Stimulated activated CD8-positive, alpha-beta memory T cell treated with anti-CD3 and anti-CD28 coated beads, Interleukin-15, amount 100 ng/mL, for 4 hours (primary cell): Measurements from ENCODE around the gene CAND2.
A peak's percentile ranks its signal among the peaks of the same experiment; 100 is the strongest.

Experiments used
- DNase-seq, 2 donors: peaks; one replicate each; pipeline ENCODE4 v3.0.0-alpha.2; 2020; ENCODE audit warnings: low read depth in 2 of 2

Gene CAND2

DNA sequence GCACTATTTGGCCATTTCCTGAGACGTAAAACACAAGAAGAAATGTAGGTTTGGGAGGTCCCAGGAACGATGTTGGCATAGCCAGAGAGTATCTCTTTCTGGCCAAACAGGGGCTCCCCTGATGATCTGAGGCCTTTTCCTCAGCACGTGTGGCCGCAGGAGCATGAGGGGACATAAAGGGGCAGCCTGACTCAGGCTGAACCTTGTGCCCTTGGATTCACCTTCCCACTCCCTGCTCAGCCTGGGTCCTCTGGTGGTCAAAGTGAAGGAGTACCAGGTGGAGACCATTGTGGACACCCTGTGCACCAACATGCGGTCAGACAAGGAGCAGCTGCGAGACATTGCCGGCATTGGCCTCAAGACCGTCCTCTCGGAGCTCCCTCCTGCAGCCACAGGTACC is 10.6 kb downstream of the CAND2 start:
- DNase-seq: no peak

DNA sequence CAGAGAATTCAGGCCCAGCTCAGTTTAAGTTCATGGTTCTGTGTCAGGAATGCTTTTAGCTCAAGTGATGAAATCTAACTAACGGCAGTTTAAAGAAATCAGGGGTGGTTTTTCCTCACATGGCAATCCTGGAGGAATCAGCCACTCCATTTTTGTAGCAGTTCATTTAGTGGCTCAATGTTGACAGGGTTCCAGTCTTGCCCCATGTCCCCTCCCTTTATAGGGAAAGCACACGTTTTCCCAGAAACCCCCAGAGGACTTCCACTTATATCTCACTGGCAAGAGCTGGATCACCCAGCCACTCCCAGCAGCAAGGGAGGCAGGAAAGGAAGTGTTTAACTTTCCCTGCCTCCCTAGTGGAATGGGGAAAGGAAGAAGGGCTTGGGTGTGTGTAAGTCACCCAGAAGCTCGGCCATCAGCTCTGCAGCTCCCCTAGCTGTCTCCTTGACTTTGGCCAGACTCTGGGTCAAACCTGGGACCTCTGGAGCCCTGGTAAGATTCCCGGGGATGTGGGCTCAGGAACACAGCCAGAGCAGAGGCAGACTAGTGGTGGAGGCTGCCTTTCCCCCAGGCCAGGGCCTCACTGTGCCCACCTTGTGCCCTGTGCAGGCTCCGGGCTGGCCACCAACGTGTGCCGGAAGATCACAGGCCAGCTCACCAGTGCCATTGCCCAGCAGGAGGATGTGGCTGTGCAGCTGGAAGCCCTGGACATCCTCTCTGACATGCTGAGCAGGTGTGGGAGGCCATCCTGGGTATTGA is 11.3 kb downstream of the CAND2 start:
- no peak for DNase-seq

DNA sequence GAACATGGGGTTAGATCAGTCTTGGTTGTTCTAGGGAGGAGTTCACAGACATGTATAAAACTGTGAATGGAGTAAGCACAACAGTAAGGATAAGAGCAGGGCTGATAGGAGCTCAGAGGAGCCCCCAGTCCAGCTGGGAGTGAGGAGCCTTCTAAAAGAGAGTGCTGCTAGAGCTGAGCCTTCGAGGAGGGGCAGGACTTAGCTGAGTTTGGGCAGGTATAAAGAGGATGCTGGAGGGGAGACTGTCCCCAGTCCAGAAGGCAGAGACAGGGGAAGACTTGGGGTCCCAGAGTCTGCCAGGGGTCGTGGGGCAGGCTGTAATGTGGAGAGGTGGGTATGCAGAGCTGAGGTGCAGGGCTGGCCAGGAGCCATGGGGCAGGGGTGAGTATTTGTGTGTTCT is 12.1 kb downstream of the CAND2 start:
- no peak for DNase-seq

DNA sequence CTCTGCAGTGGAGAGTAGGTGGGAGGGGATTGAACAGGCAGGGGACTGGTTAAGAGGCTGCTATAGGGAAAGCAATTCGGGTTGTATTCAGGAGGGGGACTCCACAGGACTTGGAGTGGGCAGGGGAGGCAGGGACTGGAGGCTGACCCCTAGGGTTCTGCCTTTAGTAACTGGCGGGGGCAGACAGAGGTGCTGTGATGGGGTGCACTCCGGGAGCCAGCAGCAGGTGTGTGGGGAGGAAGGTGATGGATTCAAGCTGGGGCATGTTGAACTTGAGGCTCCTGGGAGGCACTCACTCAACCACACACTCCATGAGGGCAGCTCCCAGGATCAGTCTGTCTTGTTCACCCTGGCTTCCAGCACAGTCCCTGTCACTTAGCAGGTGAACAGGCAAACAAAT is 12.5 kb downstream of the CAND2 start:
- DNase-seq: no peak

DNA sequence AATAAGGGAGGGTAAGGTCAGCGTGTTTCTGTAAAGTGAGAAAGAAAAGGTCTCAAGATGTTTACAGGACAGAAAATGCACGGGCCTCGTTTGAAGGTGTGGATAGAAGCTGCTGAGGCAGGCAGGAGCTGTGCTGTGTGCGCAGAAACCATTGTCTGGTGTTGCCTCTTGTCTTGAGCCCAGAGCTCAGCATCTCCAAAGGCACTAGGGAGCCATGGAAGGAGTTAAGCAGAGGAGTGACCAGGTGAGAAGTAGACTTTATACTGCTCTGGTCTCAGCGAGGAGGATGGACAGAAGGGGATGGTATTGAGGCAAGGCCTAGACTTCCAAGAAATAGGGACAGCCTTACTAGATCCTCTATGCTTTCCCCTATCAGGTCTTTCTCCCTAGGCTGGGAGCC is 13.0 kb downstream of the CAND2 start:
- no peak for DNase-seq

DNA sequence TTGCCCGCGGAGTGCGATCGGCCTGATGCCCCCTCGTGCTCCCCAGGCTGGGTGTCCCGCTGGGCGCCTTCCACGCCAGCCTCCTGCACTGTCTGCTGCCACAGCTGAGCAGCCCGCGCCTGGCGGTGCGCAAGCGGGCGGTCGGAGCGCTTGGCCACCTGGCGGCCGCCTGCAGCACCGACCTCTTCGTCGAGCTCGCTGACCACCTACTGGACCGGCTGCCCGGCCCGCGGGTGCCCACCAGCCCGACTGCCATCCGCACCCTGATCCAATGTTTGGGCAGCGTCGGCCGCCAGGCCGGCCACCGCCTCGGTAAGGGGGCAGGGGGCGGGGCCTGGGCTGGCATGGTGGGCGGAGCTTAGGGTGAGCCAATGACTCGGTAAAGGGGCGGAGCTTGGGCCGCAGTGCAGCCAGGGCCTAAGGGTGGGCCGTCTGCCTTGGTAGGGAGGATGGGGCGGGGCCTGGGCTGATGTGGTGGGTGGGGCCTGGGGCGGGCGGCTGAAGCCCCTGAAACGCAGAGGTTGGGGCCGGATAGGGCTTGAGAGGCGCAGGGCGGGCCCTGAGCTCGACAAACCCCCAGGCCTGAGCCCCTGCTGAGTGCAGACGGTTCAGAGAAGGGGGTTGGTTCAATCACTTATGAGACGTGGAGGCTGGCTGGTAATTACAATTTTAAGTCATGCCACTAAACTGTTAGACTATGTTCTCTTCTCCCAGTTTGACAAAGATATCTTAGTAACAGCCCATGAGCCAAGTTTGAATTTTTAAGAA is 13.7 kb downstream of the CAND2 start:
- peak; percentile 84 to 88 for DNase-seq

DNA sequence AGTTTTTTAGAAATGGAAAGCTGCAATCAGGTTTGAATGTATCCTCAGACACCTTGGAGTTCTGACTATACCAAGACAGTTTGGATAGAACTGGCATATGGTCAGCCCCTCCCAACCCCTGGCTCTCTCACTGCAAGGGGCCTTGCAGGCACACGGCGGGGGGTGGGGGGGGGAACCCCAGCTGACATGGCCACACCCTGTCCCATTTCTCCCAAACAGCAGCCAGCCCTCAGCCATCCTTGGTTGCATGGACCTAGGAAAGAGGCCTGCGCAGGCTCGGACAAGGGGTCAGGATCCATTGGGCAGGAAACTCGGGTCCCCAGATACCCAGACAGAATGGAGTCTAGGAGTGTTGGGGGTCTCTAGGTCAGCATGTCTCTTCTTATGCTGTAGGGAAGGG is 14.5 kb downstream of the CAND2 start:
- DNase-seq: no peak

DNA sequence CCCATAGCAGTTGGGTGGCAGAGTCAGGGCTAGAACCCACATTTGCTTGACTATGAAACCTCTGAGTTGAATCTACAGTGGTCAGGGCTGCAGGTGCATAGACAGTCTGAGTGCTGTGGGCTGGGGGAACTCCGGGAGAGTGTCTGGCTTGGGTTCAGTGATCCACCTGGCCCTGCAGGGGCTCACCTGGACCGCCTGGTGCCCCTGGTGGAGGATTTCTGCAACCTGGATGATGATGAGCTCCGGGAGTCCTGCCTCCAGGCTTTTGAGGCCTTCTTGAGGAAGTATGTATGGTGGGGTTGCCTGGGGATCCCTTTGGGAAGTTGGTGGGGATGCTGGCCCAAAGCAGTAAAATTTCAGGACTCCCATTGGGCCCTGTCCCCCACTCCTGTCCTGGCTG is 16.3 kb downstream of the CAND2 start:
- no peak for DNase-seq

DNA sequence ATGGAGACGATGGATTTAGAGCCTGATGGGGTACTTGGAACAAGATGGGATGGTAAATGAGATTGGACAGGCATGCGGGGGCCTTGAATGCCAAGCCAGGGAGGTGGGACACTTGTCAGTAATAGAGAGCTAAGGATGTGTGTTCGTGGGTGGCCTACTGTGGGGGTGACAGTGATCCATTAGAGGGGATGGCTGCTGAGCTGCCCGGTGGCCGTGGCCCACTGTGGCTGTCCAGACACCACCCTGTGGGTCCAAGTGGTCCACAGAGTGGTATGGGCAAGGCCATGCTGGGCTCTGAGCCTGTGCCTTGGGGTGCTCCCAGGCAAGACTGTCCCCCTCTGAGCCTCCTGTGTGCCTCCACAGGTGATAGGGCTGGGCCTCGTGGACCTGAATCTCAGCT is 17.5 kb downstream of the CAND2 start:
- DNase-seq: no peak

DNA sequence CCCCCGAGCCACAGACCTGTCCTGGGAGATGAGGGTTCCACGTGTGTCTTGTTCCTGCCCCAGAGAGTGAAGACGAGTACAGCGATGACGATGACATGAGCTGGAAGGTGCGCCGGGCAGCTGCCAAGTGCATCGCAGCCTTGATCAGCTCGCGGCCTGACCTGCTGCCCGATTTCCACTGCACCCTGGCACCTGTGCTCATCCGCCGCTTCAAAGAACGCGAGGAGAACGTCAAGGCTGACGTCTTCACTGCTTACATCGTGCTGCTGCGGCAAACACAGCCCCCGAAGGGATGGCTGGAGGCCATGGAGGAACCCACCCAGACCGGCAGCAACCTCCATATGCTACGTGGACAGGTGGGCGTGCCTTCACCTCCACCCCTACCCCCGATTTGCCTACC is 18.6 kb downstream of the CAND2 start:
- DNase-seq: no peak

DNA sequence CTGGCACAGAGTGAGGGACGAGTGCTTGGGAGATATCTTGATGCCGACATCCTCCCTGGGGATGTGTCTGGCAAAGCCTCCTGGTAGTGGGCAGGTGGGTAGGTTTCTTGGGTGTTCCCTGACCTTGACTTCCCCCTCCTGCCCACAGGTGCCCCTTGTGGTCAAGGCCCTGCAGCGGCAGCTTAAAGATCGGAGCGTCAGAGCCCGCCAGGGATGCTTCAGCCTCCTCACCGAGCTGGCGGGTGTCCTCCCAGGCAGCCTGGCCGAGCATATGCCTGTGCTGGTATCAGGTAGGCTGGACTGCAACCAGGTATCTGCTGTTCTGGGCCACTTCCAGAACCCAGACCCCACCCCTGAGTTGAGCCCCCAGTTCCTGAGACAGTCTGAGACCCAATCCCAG is 19.2 kb downstream of the CAND2 start:
- DNase-seq: no peak

DNA sequence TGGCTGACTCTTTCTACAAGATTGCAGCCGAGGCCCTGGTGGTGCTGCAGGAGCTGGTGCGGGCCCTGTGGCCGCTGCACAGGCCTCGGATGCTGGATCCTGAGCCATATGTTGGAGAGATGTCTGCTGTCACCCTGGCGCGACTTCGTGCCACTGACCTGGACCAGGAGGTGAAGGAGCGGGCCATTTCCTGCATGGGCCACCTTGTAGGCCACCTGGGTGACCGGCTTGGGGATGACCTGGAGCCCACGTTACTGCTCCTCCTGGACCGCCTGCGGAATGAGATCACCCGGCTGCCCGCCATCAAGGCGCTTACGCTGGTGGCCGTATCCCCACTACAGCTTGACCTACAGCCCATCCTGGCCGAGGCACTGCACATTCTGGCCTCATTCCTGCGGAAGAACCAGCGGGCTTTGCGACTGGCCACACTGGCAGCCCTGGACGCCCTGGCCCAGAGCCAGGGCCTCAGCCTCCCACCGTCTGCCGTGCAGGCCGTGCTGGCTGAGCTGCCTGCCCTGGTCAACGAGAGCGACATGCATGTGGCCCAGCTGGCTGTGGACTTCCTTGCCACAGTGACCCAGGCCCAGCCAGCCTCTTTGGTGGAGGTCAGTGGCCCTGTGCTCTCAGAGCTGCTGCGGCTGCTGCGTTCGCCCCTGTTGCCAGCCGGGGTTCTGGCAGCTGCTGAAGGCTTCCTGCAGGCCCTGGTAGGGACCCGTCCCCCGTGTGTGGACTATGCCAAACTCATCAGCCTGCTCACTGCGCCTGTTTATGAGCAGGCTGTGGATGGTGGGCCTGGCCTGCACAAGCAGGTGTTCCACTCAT is 20.3 kb downstream of the CAND2 start:
- DNase-seq: no peak

DNA sequence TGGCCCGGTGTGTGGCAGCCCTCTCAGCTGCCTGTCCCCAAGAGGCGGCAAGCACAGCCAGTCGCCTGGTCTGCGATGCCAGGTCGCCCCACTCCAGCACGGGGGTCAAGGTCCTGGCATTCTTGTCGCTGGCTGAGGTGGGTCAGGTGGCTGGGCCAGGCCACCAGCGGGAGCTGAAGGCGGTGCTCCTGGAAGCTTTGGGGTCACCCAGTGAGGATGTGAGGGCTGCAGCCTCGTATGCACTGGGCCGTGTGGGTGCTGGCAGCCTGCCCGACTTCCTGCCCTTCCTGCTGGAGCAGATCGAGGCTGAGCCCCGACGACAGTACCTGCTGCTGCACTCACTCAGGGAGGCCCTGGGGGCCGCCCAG is 20.8 kb downstream of the CAND2 start:
- DNase-seq: no peak

DNA sequence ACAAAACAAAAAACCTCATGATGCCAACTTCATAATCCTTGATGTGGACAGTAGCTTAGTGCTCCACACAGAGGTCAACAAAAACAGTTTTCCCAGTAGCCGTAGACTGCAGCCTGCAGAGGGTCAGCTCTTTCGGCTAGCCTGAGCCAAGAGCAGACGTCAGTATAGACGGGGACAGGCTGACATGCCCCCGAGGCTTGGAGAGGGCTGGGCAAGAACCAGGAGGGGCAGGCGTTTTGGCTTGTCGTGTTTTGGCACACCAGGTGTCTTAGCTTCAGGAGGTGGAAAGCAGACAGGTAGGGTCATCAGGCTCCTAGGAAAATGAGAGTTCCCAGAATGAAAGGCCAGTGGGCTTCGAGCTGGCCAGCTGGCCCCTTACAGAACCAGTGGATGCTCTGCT is 21.8 kb downstream of the CAND2 start:
- no peak for DNase-seq

DNA sequence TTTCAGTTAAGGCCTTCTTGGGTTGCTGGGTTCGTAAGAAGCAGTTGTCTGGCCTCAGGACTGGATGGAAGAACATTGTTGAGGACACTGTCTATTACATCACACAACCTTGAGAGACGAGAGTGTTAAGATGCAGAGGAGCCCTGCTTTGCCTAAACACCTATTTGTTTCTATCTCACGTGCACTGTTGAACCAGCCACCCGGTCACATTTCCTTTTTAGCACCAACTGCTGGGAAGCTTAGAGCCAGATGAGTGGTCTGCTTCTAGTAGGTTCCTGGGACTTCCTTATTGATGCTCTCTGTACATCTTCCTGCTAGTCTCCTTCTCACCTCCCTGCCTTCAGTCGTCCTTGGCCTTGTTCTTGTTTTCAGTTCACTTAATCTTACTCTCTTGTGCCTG is 22.3 kb downstream of the CAND2 start:
- no peak for DNase-seq

DNA sequence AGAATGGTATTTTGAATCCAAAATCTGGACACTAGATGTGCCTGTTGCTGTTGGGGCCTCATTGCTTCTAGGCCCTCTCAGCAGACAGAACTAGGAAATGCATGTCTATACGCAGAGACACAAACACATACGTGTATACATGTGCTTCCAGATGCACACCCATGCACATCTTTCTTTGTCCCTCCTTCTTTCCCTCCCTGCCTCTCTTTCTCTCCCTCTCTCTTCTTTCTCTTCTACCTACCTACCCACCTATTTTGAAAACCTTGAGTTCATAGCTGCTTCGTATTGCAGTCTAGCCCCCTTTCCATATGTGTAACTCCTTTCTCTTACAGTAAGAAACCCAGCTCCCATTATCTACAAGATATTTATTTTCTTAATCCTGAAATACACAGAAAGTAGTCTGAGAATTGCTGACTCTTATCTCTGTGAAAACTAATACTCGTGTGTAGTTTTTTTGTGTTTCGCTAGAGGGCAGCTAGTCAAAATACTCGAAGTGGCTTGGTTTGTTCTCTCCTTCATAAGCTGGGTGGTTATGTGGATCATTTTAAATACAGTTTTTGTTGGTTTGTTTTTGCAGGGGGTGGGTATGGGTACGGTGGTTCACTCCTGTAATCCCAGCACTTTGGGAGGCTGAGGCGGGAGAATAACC is 26.4 kb downstream of the CAND2 start:
- DNase-seq: no peak

DNA sequence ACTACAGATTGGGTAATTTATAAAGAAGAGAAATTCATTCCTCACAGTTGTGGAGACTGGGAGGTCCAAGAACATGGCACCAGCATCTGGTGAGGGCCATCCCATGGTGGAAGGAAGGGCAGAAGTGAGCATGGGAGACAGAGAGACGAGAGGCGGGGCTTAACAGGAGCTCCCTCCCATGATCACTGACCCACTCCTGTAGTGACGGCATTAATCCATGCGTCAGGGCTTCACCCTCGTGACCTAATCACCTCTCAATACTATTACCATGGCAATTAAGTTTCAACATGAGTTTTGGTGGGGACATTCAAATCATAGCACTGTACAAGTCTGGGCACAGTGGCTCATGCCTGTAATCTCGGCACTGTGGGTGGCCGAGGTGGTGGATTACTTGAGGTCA is 27.8 kb downstream of the CAND2 start:
- DNase-seq: no peak

DNA sequence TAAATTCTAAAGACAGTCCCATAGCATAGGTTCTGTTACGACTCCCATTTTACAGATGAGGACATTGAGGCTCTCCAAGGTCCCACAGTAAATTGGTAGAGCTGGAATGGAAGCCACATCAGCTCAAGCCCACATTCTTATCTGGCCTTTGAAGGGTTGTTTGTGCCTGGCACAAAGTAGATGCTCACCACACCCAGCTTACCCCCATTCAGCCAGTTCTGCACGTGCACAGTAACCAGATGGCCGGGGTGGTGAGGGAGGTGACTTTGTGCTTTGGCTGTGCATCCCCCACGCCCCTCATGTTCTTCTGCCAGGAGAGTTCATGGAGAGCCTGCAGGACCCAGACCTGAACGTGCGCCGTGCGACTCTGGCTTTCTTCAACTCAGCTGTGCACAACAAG is 28.7 kb downstream of the CAND2 start:
- no peak for DNase-seq

DNA sequence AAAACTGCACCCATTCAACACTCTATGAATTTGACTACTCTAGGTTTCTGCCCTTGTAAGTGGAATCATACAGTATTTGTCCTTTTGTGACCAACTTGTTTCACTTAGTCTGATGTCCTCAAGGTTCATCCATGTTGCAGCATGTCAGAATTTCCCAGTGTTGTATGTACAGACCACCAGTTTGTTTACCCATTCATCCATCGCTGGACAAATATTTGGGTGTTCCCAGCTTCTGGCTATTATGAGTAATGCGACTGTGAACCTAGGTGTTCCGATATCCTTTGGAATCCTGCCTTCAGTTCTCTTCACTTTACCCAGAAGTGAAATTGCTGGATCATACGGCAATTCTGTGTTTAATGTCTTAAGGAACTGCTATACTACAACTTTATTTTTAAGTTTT is 32.3 kb downstream of the CAND2 start:
- DNase-seq: no peak

DNA sequence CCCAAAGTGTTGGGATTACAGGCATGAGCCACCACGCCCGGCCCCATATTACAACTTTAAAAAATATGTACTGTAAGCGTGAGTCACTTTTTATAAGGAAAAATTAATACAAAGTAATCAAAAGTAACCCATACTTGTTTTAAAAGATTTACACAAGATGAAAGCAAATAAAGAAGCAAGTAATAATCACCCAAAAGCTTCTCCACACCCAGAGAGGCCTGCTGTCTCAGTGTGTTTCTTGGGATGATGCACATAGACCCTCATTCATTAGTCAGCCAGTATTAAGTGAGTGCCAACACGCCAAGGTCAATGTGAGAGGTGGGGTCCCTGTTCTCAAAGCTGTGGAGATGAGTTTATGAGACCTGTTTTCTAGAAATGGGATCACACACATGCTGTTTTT is 32.9 kb downstream of the CAND2 start:
- DNase-seq: no peak

DNA sequence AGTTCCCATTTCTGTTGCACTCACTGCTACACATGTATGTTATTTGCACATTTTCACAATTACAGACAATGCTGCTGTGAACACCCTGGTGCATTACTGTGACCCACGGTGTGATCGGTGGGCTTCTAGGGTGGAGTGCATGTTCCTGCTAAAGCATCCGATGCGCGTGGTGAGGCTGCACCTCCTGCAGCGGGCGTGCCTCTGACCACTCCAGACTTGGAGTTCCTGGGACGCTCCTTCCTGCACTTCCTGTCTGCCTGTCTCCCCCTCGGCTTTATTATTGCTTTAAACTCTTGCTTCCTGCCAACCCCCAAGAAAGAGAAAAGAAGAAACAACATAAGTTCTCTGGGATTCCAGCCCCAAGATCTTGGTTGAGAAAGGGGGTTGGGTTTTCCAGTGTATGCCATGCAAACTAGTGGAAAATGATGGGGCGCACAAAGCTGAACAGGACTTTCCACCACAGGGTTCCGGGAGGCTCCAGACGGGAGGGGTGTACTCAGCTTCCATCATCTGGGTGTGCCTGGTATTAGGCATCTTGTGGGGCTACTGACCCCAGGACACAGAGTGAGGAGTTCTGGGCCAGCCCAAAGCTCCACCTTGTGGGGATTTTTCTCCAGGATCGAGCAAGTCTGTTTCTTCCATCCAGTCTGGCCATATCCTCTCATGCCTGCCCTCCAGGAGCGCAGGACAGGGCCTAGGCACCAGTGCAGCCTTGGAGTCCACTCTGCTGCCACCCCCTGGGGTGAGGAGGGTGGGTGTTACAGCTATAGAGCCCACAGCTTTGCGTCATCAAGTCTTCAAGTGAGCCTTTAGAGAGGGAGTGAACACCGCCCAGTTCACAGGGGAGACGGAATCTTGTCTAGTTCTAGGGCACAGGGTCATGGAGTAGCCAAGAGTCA is 33.7 kb downstream of the CAND2 start:
- no peak for DNase-seq
